A549 (cell line): ENCODE measurements around the gene C5orf58. TPM values are rescaled to one million over a fixed set of nuclear protein-coding genes. Genes with fewer than 3 reads are reported as not detected.

Source experiments
- ATAC-seq, 2 experiments: fragments of 200-7000 bp in 1 of 2; fragments of >200 bp in 1 of 2; cut with Nextera tagmentation in 1 of 2; cut with Tn5 transposase in 1 of 2; 3 replicates each; pipeline versions ENCODE4 v1.8.0 to v1.9.1; 2018 to 2020; ENCODE audit warnings: mild to moderate bottlenecking in 1 of 2, moderate library complexity in 1 of 2
- CTCF ChIA-PET: fragments of 300-600 bp; sonication (Branson Sonifier 250); formaldehyde crosslinking; extraction: SDS; loops from one replicate; lab custom pipeline; 2021; ENCODE audit warnings: antibody characterized with exemption, inconsistent platforms; lab: Yijun Ruan, JAX
- POLR2A ChIA-PET: fragments of 350-600 bp; formaldehyde crosslinking; extraction: SDS; loops from one replicate; lab custom pipeline; 2021; ENCODE audit warnings: antibody characterized with exemption, inconsistent platforms; lab: Yijun Ruan, JAX
- DNase-seq, 2 experiments: peaks; one replicate each; pipeline versions ENCODE4 v3.0.0 to v3.0.0-alpha.2; 2011 to 2016; ENCODE audit warnings: low read depth in 1 of 2, low spot score in 1 of 2
- FAIRE-seq: peaks from 2 replicates; lab custom pipeline; 2011; peaks lifted over from hg19 to GRCh38; lab: Jason Lieb, UNC
- H3K27ac ChIP-seq, 2 experiments: fragments of >200 bp; sonication (Bioruptor Twin); formaldehyde crosslinking; 3 replicates each; pipeline ENCODE4 v1.5.1; 2016 to 2017
- H3K4me1 ChIP-seq: fragments of >200 bp; sonication (Bioruptor Twin); formaldehyde crosslinking; 3 replicates; pipeline ENCODE4 v1.6.1; 2016
- H3K4me2 ChIP-seq: fragments of >200 bp; sonication (Bioruptor Twin); formaldehyde crosslinking; 3 replicates; pipeline ENCODE4 v1.6.1; 2016
- H3K4me3 ChIP-seq: fragments of >200 bp; sonication (Bioruptor Twin); formaldehyde crosslinking; 3 replicates; pipeline ENCODE4 v1.5.1; 2016
- H3K9me3 ChIP-seq: fragments of >200 bp; sonication (Bioruptor Twin); formaldehyde crosslinking; 3 replicates; pipeline ENCODE4 v1.6.1; 2016
- CHD4 ChIP-seq: fragments of 200-600 bp; sonication (generic); IDR thresholded peaks from 2 replicates; pipeline ENCODE4 v1.6.1; 2016; ENCODE audit warnings: antibody characterized with exemption, mild to moderate bottlenecking, borderline replicate concordance
- EHMT2 ChIP-seq: fragments of 200-600 bp; sonication (generic); IDR thresholded peaks from 2 replicates; pipeline ENCODE4 v1.6.1; 2016; ENCODE audit warnings: antibody characterized with exemption, low read depth, mild to moderate bottlenecking, moderate library complexity
- ELK1 ChIP-seq: fragments of 150-350 bp; IDR thresholded peaks from 2 replicates; pipeline ENCODE4 v1.6.1; 2014; ENCODE audit warnings: low read depth, mild to moderate bottlenecking, low read length
- EP300 ChIP-seq, 2 experiments: fragments of >200 bp; sonication (Bioruptor Twin); formaldehyde crosslinking; IDR thresholded peaks; 2 replicates in 1 of 2; 3 replicates in 1 of 2; pipeline ENCODE4 v1.6.1; 2016 to 2017
- FOSB ChIP-seq: fragments of 250-450 bp; sonication (Bioruptor Pico); IDR thresholded peaks from 2 replicates; pipeline ENCODE4 v1.5.0; 2020; ENCODE audit warnings: mild to moderate bottlenecking, moderate library complexity
- HDAC2 ChIP-seq: fragments of 200-600 bp; sonication (generic); IDR thresholded peaks from 2 replicates; pipeline ENCODE4 v1.6.1; 2016
- HMGXB4 ChIP-seq: fragments of 250-450 bp; sonication (Bioruptor Pico); IDR thresholded peaks from 2 replicates; pipeline ENCODE4 v1.5.0; 2021; ENCODE audit warnings: mild to moderate bottlenecking, moderate library complexity, borderline replicate concordance
- JUN ChIP-seq, 2 experiments: fragments of >200 bp; sonication (Bioruptor Twin); formaldehyde crosslinking; IDR thresholded peaks; 2 replicates in 1 of 2; 3 replicates in 1 of 2; pipeline ENCODE4 v1.6.1; 2016 to 2017
- MAZ ChIP-seq: fragments of 150-350 bp; IDR thresholded peaks from 2 replicates; pipeline ENCODE4 v1.6.1; 2014; ENCODE audit warnings: antibody characterized with exemption, low read depth, low read length, borderline replicate concordance
- MYC ChIP-seq: IDR thresholded peaks from 2 replicates; pipeline ENCODE4 v1.6.1; 2012; ENCODE audit warnings: mild to moderate bottlenecking, inconsistent platforms, low read length, improper control_type of control experiment, borderline replicate concordance
- NPAS2 ChIP-seq: fragments of 250-450 bp; sonication (Bioruptor Pico); IDR thresholded peaks from 2 replicates; pipeline ENCODE4 v1.8.0; 2022; ENCODE audit warnings: mild to moderate bottlenecking, moderate library complexity, borderline replicate concordance
- POLR2AphosphoS2 ChIP-seq: conservative IDR thresholded peaks from 2 replicates; pipeline ENCODE4 v1.6.1; 2012; ENCODE audit warnings: low read length, improper control_type of control experiment, inconsistent platforms
- RAD21 ChIP-seq, 2 experiments: fragments of >200 bp in 1 of 2; sonication (Bioruptor Twin) in 1 of 2; formaldehyde crosslinking in 1 of 2; IDR thresholded peaks in 1 of 2; conservative IDR thresholded peaks in 1 of 2; 2 replicates in 1 of 2; 3 replicates in 1 of 2; pipeline ENCODE4 v1.6.1; 2012 to 2018; ENCODE audit warnings: inconsistent platforms in 1 of 2
- RARB ChIP-seq: fragments of 250-450 bp; sonication (Bioruptor Pico); IDR thresholded peaks from 2 replicates; pipeline ENCODE4 v1.8.0; 2021; ENCODE audit warnings: mild to moderate bottlenecking, moderate library complexity
- SREBF2 ChIP-seq: fragments of 450-650 bp; IDR thresholded peaks from 2 replicates; pipeline ENCODE4 v1.6.1; 2014; ENCODE audit warnings: mild to moderate bottlenecking, moderate library complexity
- ZFP36 ChIP-seq: fragments of 450-650 bp; IDR thresholded peaks from 2 replicates; pipeline ENCODE4 v1.6.1; 2014; ENCODE audit warnings: borderline replicate concordance; ENCODE audit not compliant: partially characterized antibody
- ZSCAN20 ChIP-seq: fragments of 250-450 bp; sonication (Bioruptor Pico); IDR thresholded peaks from 2 replicates; pipeline ENCODE4 v1.8.0; 2022; ENCODE audit warnings: mild to moderate bottlenecking, moderate library complexity
- WGBS: methylation state at CpG from one replicate; pipeline ENCODE4 v1.1.6; 2017; ENCODE audit errors: missing lambda C conversion rate; 5-methylcytosine and 5-hydroxymethylcytosine counted together
- polyA plus RNA-seq, 4 experiments: library from polyadenylated mRNA; depleted of rRNA in 3 of 4; stranded (reverse); fragments of >200 nt; fragmentation: RNase III in 1 of 4; extraction: RNeasy Plus Mini Kit Qiagen cat#74134 plus additional on column Dnase treatment in 1 of 4; gene quantifications; 2 replicates in 3 of 4; 3 replicates in 1 of 4; pipeline ENCODE4 v1.2.3, GENCODE V29; 2011 to 2017
- TF ChIP-seq, protein P1 (sequence below): IDR thresholded peaks from 2 replicates; pipeline ENCODE4 v1.6.1; 2012; ENCODE audit warnings: low read depth, borderline replicate concordance

C5orf58 gene
- polyA plus RNA-seq, 2 of the 4 experiments (the other 2 are of a cell fraction), result not detected

- ChIA-PET POLR2A (no interaction called here), CTCF (interaction anchor here (0.5 to 1.1 kb wide), 4 partner anchors 11 to 360 kb away, joined by 3 read pairs; no protein-coding TSS in a partner anchor)
- whole genome bisulfite sequencing, result 71% methylated on average over 6 of the region's 9 CpGs
- H3K4me2 ChIP-seq, result no peak overlapping the region
- H3K9me3 ChIP-seq, result peaks cover 6% of the 10 kb centered on the region; the same call in 1 of the 3 replicates
- FAIRE-seq (no peak), ATAC-seq (no peak), DNase-seq (no peak)
- H3K27ac ChIP-seq, result no peak overlapping the region; a peak in 1 of 6 replicates
- no peak overlapping the region for H3K4me3 ChIP-seq
- TF ChIP-seq EHMT2, result no peak
- TF ChIP-seq, protein P1, sequence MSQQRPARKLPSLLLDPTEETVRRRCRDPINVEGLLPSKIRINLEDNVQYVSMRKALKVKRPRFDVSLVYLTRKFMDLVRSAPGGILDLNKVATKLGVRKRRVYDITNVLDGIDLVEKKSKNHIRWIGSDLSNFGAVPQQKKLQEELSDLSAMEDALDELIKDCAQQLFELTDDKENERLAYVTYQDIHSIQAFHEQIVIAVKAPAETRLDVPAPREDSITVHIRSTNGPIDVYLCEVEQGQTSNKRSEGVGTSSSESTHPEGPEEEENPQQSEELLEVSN, result no peak
- no peak for TF ChIP-seq HDAC2
- no peak for TF ChIP-seq POLR2AphosphoS2
- no peak for TF ChIP-seq CHD4
- TF ChIP-seq ZSCAN20 (CRISPR knock-in tag), result no peak
- no peak for TF ChIP-seq RAD21 (conservative IDR thresholded peaks at IDR 0.05 in 1 of 2, IDR thresholded peaks at IDR 0.05 in 1 of 2)
- TF ChIP-seq NPAS2 (CRISPR knock-in tag), result no peak
- TF ChIP-seq SREBF2, result no peak
- no peak for TF ChIP-seq EP300 (IDR thresholded peaks at IDR 0.05)
- TF ChIP-seq JUN (IDR thresholded peaks at IDR 0.05), result no peak
- no peak for TF ChIP-seq RARB
- TF ChIP-seq FOSB (CRISPR knock-in tag), result no peak
- no peak for TF ChIP-seq ELK1
- no peak for TF ChIP-seq ZFP36
- H3K4me1 ChIP-seq, result peaks cover 4% of the 10 kb centered on the region; the same call in 2 of the 3 replicates
Observed at GRCh38 chr5:170278611-170279458, 46.0 kb downstream of the C5orf58 start.

- Histone ChIP-seq H3K27ac (no peak overlapping the region; a peak in 1 of 6 replicates), H3K4me3 (no peak overlapping the region), H3K4me2 (no peak overlapping the region), H3K9me3 (peaks cover 12% of the 10 kb centered on the region; the same call in 2 of the 3 replicates), H3K4me1 (no peaks in the 10 kb centered on the region)
- TF ChIP-seq MAZ, result no peak
- no peak for TF ChIP-seq HMGXB4 (CRISPR knock-in tag)
- no peak for TF ChIP-seq CHD4
- no peak for TF ChIP-seq MYC
- WGBS, result 80% methylated on average over 4 of the region's 4 CpGs
- DNase-seq, result no peak
- no peak for ATAC-seq
- FAIRE-seq, result no peak
- ChIA-PET CTCF (interaction anchor here (0.9 to 1.1 kb wide), 2 partner anchors 13 to 359 kb away, joined by 3 read pairs; no protein-coding TSS in a partner anchor), POLR2A (no interaction called here)
Observed at GRCh38 chr5:170279459-170279817, 46.7 kb downstream of the C5orf58 start.
